HEK293 (cell line): ENCODE measurements around the gene MCEMP1.

Experiments
- BCL6B ChIP-seq: fragments of 450-650 bp; formaldehyde crosslinking; IDR thresholded peaks from 2 replicates; pipeline ENCODE4 v1.5.1; 2017; ENCODE audit warnings: missing biosample characterization, missing genetic modification characterization
- CTCF ChIP-seq: fragments of 450-650 bp; formaldehyde crosslinking; IDR thresholded peaks from 2 replicates; pipeline ENCODE4 v1.5.1; 2016; ENCODE audit warnings: missing biosample characterization, missing genetic modification characterization

GRCh38 chr19:7701654-7702457 lies 25.0 kb downstream of the MCEMP1 start, which contains the start of gene FCER2:
- TF ChIP-seq CTCF (no peak), BCL6B (tag by site-specific recombination) (no peak)
